ENCODE results near the gene TANC1. TPM values are rescaled to one million over a fixed set of nuclear protein-coding genes. Genes with fewer than 3 reads are reported as not detected.

Gene TANC1
- total RNA-seq, 1 donor, result 34.7 TPM

- no peak for TF ChIP-seq CTCF (IDR thresholded peaks at IDR 0.05; ENCODE audit: extremely low read depth, low read depth, low read length)
- Histone ChIP-seq H3K9me3 (ENCODE audit: low read depth, low read length) (no peaks in the 10 kb centered on the region), H2AFZ (ENCODE audit: low read length) (no peak overlapping the region), H3K4me3 (ENCODE audit: insufficient read depth, low read length) (no peak overlapping the region), H3K27ac (ENCODE audit: low read depth, low read length) (no peak overlapping the region), H3K4me1 (ENCODE audit: insufficient read depth, low read length) (no peaks in the 10 kb centered on the region), H3K27me3 (ENCODE audit: insufficient read depth, low read length) (no peaks in the 10 kb centered on the region), H4K20me1 (ENCODE audit: insufficient read depth, low read length) (peaks cover 13% of the 10 kb centered on the region), H3K4me2 (ENCODE audit: insufficient read depth, low read length) (no peak overlapping the region), H3K79me2 (ENCODE audit: insufficient read depth, low read length) (no peaks in the 10 kb centered on the region), H3K36me3 (ENCODE audit: insufficient read depth, low read length) (peaks cover 19% of the 10 kb centered on the region)
- DNase-seq (ENCODE audit: insufficient read length, low spot score, missing footprints), result no peak
Measured at GRCh38 chr2:159177957-159178356, 209.5 kb downstream of the TANC1 start.

- H3K27ac ChIP-seq (ENCODE audit: low read depth, low read length), result no peak overlapping the region
- H2AFZ ChIP-seq (ENCODE audit: low read length), result no peak overlapping the region
- no peak for DNase-seq (ENCODE audit: insufficient read length, low spot score, missing footprints)
- no peaks in the 10 kb centered on the region for H3K27me3 ChIP-seq (ENCODE audit: insufficient read depth, low read length)
- peaks cover 18% of the 10 kb centered on the region for H3K36me3 ChIP-seq (ENCODE audit: insufficient read depth, low read length)
- TF ChIP-seq CTCF (IDR thresholded peaks at IDR 0.05; ENCODE audit: extremely low read depth, low read depth, low read length), result no peak
- peaks cover 20% of the 10 kb centered on the region for H4K20me1 ChIP-seq (ENCODE audit: insufficient read depth, low read length)
- no peaks in the 10 kb centered on the region for H3K9me3 ChIP-seq (ENCODE audit: low read depth, low read length)
- no peaks in the 10 kb centered on the region for H3K4me1 ChIP-seq (ENCODE audit: insufficient read depth, low read length)
- H3K4me2 ChIP-seq (ENCODE audit: insufficient read depth, low read length), result no peak overlapping the region
- no peak overlapping the region for H3K4me3 ChIP-seq (ENCODE audit: insufficient read depth, low read length)
- no peaks in the 10 kb centered on the region for H3K79me2 ChIP-seq (ENCODE audit: insufficient read depth, low read length)
Measured at GRCh38 chr2:159179096-159179495, 210.7 kb downstream of the TANC1 start.

DNA sequence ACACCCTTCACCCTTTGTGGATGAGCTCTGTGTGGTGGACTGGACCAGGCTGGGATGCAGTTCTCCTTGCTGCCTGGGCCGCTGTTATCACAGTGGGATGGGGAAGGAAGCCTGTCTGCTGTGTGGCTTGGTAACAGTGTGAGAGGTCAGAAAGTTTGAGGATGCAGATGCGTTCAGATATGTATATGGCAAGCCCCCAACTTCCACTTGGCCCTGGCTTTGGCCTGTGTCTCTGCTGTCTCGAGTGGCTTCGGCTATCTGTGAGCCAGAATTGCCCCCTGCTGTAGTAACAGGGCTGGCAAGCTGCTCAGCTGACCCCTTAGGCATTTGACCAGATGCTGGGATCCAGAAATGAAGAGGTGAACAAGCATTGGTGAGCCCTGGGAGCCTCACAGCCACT lies 211.3 kb downstream of the TANC1 start:
- H4K20me1 ChIP-seq (ENCODE audit: insufficient read depth, low read length), result peaks cover 26% of the 10 kb centered on the region
- H3K27ac ChIP-seq (ENCODE audit: low read depth, low read length), result no peak overlapping the region
- H3K36me3 ChIP-seq (ENCODE audit: insufficient read depth, low read length), result peaks cover 13% of the 10 kb centered on the region
- H3K4me1 ChIP-seq (ENCODE audit: insufficient read depth, low read length), result no peaks in the 10 kb centered on the region
- TF ChIP-seq CTCF (IDR thresholded peaks at IDR 0.05; ENCODE audit: extremely low read depth, low read depth, low read length), result no peak
- H3K9me3 ChIP-seq (ENCODE audit: low read depth, low read length), result no peaks in the 10 kb centered on the region
- no peak overlapping the region for H2AFZ ChIP-seq (ENCODE audit: low read length)
- no peak overlapping the region for H3K4me2 ChIP-seq (ENCODE audit: insufficient read depth, low read length)
- H3K4me3 ChIP-seq (ENCODE audit: insufficient read depth, low read length), result no peak overlapping the region
- no peaks in the 10 kb centered on the region for H3K27me3 ChIP-seq (ENCODE audit: insufficient read depth, low read length)
- H3K79me2 ChIP-seq (ENCODE audit: insufficient read depth, low read length), result no peaks in the 10 kb centered on the region
- no peak for DNase-seq (ENCODE audit: insufficient read length, low spot score, missing footprints)

DNA sequence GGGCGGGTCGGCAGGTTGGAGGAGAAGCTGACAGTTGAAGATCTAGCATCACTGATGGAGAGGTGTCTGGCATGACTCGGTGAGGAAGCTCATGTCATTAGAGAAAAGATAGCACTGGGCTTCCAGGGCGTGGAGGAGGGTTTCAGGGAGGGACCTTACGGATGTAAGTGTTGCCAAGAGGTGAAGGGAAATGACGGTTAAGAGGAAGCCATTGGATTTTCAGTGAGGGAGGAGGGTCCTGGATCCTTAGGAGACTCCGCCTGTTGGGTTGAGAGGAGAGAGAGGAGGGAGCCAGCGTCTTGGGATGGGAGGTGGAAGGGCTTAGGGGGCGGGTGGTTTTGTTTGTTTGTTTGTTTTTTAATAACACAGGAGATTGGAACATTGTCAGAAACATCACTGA lies 214.9 kb downstream of the TANC1 start:
- no peak for DNase-seq (ENCODE audit: insufficient read length, low spot score, missing footprints)
- H3K36me3 ChIP-seq (ENCODE audit: insufficient read depth, low read length), result peaks cover 12% of the 10 kb centered on the region
- H3K27me3 ChIP-seq (ENCODE audit: insufficient read depth, low read length), result no peaks in the 10 kb centered on the region
- no peaks in the 10 kb centered on the region for H3K4me1 ChIP-seq (ENCODE audit: insufficient read depth, low read length)
- no peak for TF ChIP-seq CTCF (IDR thresholded peaks at IDR 0.05; ENCODE audit: extremely low read depth, low read depth, low read length)
- H2AFZ ChIP-seq (ENCODE audit: low read length), result no peak overlapping the region
- H4K20me1 ChIP-seq (ENCODE audit: insufficient read depth, low read length), result peaks cover 27% of the 10 kb centered on the region
- no peak overlapping the region for H3K27ac ChIP-seq (ENCODE audit: low read depth, low read length)
- H3K9me3 ChIP-seq (ENCODE audit: low read depth, low read length), result no peaks in the 10 kb centered on the region
- H3K4me3 ChIP-seq (ENCODE audit: insufficient read depth, low read length), result no peak overlapping the region
- no peak overlapping the region for H3K4me2 ChIP-seq (ENCODE audit: insufficient read depth, low read length)
- no peaks in the 10 kb centered on the region for H3K79me2 ChIP-seq (ENCODE audit: insufficient read depth, low read length)

Measured in osteoblast (primary cell).